ENCODE measurements around the gene DOCK7.

- TF ChIP-seq CTCF (IDR thresholded peaks at IDR 0.05; ENCODE audit: low read depth, low read length, missing input control), result no peak
- no peak for TF ChIP-seq ZBTB33 (IDR thresholded peaks at IDR 0.05)
Measured at GRCh38 chr1:62448221-62448933, 239.8 kb downstream of the DOCK7 start.

Measured in liver (tissue), 2 donors.